ENCODE data around the gene RAB11A.

Gene RAB11A

DNA sequence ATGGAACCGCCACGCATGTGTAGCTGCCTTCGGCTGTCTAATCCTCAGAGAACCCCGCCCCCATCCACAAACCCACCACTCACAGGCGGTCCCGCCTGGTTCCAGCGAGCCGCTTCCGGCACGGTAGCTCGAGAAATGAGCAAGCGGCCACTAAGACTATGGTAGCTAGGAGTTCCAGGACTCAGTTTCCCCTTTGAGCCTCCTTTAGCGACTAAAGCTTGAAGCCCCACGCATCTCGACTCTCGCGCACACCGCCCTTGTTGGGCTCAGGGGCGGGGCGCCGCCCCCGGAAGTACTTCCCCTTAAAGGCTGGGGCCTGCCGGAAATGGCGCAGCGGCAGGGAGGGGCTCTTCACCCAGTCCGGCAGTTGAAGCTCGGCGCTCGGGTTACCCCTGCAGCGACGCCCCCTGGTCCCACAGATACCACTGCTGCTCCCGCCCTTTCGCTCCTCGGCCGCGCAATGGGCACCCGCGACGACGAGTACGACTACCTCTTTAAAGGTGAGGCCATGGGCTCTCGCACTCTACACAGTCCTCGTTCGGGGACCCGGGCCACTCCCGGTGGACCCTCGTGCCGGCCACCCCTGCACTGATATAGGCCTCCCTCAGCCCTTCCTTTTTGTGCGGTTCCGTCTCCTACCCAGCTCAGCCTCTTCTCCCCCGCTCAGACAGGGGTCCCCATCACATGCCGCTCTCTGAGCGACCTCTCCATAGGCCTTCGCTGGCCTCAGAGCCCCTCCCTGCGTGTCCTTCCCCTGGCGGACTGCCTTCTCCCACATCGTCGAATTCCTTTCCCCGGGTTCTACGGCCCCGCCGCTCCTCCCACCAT is at the start of gene RAB11A:
TSS of gene RAB11A (plus strand) at position 366 of the 828 bp plus-strand sequence. CDS start at position 461, 95 bp downstream.
- DNase-seq (ENCODE audit: low read depth) = peak; percentile 92

DNA sequence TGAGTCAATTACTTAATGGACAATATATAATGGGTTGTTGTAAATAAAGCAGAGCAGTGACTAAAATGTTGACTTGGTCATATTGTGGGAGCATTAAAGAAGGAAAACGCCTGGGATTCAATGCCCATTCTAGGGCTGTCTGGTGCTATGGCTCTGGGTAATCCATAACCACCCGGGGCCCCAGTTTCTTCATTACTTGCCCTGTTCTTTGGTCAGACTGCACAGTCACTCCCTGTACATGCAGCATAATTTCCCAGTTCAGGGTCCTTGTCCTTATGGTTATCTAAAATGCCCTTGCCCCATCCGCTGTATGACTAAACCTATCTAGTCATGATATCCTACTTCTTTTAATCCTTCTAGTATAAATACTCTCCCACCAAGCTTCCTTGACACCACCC is 49.7 kb upstream of the RAB11A start:
- DNase-seq (ENCODE audit: low read depth) = no peak

DNA sequence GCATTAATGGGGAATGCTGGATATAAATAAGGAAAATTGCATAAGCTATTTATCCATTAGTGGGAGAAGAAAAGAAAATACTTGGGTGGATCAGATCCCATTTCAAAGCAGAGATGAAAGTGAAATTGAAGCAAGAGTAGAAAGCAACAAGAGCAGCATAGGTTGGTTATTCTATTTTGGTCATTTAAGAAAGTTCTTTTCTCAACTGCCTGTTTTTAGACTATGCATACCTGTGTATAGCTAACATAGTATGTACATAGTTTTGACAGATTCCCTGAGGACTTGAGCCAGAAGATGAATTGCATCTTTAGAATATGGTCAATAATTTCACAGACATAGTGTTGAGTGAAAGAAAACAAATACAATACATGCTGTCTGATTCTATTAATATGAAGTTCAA is 48.2 kb upstream of the RAB11A start:
- DNase-seq (ENCODE audit: low read depth) = no peak

DNA sequence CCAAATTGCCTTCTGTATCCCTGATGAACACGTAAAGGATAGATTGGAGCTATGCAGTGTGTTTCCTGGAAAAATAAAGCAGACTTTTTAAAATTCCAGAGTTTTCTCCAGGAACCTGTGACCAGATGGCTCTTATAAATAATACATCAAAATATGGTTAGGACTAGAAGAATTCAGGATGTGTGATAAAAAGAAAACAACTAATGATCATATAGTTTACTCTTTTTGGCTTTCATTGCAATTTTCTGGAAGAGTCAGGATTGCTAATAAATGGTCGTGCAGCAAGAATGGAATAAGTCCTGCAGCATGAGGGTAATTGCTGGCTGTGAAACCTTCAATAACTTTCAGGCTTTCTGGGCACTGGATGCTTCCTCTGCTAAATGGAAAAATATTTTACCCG is 47.0 kb upstream of the RAB11A start:
- DNase-seq (ENCODE audit: low read depth) = no peak

DNA sequence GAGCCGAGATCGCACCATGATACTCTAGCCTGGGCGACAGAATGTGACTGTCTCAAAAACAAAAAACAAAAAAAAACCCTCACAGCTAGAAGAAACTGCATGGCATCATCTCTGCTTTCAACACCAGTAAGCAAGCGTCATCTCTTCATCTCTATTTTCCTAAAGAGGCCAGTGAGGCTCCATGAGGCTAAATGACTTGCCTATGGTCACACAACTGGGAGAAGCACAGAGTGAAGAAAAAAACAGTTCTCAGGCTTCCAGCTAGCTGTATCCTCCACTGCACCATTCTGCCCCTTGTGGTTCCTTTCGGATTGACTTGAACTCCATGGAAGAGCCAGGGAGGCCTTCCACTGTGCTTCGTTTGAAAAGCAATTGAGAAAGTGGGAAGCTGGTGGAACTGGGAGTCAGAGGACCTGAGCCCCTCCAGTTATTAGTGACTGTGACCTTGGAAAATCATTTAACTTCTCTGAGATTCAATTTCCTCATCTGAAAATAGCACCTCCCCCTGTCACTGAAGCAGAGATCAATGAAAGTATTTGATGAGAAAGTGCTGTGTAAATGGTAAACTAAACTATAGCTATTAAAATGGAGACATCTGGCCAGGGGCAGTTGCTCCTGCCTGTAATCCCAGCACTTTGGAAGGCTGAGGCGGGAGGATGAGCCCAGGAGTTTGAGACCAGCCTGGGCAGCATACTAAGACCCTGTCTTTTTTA is 45.1 kb upstream of the RAB11A start:
- no peak for DNase-seq (ENCODE audit: low read depth)

DNA sequence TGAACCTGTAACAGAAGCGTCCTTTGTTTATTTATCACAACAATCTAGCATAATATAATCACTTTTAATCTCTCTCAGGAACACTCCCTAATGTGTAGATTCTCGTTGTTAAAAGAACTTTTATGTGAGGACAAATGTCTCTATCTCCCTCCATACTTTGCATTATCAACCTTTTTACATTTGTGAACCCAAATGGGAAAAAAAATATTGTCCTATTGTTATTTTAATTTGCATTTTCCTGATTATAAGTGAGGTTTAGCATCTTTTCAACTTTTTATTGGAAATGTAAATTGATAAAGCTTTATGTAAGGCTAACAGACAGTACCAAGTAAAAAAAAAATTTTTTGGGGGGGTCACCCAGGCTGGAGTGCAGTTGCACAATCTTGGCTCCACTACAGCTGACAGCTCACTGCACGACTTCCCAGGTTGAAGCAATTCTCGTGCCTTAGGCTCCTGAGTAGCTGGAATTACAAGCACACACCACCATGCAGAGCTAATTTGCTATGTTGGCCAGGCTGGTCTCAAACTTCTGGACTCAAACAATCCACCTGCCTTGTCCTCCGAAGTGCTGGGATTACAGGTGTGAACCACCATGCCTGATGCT is 44.2 kb upstream of the RAB11A start:
- DNase-seq (ENCODE audit: low read depth) = no peak

DNA sequence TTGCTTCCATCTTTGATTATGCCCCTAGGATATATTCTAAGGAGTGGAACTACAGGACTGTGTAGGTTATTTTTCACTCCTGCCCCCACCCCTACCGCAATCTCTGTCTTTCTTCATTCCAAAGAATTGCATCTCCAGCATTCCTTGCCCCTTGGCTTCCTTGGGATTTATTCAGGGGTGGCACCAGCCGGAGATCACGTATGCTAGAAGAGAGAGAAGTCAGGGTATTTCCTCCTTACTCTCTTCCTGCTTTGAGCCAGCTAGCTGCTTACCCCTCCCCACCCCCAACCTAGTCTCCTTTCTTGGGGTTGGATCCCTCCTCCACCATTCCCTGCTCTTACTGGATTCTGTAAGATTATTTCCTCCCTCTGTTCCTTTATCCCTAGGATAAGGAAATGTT is 42.2 kb upstream of the RAB11A start:
- no peak for DNase-seq (ENCODE audit: low read depth)

DNA sequence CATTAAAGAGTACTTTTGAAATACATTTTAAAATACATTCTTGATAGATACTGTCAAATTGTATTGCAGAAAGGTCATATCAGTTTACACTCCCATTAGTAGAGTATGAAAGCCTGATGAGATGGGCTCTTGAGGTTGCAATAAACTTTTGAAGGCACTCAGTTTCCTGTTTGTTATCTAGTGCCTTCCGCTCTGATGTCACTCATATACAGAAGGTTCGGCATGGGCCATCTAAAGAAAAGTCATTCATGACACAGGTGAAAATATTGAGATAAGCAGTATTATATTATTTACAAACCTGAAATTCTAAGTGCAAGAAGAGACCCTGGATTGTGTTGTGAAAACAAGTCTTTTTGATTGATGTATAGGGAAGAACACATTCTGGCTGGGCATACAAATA is 40.7 kb upstream of the RAB11A start:
- DNase-seq (ENCODE audit: low read depth) = no peak

DNA sequence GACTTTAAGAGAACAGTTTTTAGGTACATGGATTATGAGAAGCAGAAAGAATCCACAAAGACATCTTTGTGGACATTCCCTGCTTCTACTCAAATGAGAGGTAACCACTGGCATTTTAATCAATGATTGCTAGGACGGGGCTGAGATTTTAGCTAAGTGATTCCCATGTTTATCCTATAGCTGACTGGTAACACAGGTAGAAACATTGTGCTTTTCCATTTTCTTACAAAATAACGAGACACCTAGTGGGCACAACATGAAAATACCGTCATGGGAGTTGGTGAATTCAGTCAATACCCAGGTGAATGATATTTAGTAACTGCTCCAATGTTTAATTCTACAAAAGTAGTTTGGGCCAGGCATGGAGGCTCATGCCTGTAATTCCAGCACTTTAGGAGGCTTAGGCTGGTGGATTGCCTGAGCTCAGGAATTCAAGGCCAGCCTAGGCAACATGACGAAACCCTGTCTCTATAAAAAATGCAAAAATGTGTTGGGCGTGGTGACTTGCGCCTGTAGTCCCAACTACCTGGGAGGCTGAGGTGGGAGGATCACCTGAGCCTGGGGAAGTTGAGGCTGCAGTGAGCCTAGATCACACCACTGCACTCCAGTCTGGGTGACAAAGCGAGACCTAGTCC is 40.0 kb upstream of the RAB11A start:
- no peak for DNase-seq (ENCODE audit: low read depth)

DNA sequence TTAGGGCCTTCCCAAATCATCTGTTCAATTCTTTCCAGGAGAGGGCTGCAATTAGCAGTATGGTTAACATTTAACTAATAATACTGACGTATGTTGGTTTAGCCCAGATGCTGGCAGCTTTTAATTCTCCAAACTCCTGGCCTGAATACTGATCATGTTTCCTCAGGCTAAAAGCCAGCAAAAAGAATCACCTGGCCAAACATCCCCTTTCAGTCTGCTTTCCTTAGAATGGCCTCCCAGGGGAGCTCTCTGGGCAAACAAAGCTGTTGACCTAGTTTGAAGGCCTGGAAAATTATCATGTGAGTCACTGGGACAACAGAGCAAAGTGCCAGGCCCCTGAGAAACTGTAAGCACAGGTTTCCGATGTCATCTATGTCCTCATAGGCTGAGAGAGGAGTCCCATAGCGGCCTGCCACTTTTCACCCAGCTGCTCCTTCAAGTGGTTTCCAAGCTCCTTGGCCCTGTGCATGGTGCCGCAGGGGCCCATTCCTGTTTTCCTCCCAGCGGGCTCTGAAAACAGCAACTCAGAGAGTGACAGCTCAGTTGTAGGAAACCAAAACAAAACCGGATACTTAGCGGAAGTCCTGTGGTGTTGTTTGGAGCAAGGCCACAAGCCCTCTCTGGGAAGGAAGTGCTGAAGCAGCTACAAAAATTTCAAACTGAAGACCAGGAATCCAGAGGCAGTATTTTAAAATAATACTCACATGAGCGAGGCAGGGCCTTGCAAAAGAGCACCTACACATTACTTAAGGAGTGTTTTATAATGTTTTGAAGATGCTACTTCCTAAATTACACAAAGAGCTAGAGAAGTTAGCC is 36.5 kb upstream of the RAB11A start:
- DNase-seq (ENCODE audit: low read depth) = peak; percentile 25

DNA sequence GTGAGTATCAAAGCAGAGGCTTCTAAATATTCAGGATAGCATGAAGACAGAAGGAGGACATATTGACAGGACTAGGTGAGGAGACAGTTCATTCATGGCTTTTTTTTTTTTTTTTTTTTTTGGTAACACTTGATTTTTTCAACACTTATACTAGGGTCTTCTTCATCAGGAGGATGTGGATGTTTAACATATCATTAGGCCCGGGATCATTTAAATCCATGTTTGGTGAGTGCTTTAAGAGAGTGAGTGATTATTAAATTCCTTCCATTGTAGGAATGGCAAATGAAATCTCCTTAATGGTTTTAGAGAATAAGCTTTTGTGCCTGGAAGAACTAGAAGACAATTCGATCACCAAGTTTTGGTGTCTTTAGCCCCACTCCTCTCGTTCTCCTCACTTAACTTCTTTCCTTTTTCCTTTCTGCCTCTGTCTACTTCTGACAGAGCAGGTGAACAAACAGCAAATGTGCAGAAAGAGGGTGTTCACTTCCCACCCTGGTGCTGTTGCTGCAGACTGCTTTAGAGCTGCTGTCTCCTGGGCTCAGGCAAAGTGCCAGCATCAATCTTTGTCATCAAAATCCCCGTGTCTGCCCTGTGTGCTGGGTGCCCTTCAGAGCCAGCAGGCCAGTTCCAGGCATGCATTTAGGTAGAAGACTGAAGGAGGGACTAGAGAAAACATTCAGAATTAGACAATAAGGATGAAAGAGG is 35.6 kb upstream of the RAB11A start:
- DNase-seq (ENCODE audit: low read depth) = no peak

DNA sequence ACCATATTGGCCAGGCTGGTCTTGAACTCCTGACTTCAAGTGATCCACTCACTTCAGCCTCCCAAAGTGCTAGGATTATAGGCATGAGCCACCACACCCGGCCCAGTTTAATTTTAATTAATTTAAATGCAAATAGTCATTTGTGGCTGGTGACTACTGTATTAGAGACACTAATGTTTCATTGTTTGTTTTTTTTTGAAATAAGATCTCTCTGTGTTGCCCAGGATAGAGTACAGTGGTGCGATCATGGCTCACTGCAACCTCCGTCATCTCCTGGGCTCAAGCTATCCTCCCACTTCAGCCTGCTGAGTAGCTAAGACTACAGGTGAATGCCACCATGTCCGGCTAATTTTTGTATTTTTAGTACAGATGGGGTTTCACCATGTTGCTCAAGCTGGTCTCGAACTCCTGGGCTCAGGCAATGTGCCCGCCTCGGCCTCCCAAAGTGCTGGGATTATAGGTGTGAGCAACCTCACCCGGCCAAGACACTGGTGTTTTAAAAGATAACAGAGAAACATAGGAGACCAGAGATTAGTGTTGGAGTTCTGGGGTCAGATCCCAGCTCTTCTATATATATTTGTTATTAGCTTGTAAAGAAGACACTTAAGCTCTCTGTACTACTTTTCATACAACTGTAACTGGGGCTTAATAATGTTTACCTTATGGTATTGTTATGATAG is 34.5 kb upstream of the RAB11A start:
- no peak for DNase-seq (ENCODE audit: low read depth)

DNA sequence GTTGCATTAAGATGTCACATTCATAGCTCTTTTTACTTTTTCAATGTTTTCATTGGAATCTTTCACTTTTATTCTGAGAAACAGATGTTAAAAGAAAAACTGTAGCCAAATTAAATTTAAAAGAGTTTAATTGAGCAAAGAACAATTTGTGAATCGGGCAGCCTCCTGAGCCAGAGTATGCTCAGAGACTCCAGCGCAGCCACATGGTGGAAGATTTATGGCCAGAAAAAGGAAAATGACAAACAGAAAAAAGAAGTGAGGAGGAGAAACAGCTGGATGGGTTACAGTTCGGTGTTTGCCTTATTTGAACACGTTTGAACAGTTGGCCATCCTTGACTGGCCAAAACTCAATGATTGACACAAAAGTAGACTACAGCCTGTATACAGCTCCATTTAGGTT is 33.8 kb upstream of the RAB11A start:
- DNase-seq (ENCODE audit: low read depth) = no peak

DNA sequence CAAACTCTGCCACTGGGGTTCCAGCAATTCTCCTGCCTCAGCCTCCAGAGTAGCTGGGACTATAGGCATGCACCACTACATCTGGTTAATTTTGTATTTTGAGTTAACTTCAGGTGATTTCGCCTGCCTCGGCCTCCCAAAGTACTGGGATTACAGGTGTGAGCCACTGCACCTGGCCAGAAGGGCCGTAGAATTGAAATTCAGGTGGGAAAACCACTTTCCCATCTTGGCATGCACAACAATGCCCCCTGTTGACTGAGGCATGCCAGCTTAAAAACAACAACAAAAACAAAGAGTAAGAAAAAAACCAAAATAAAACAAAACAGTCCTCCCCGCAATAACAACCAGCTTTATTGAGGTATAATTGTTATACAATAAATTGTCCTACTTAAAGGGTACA is 32.6 kb upstream of the RAB11A start:
- DNase-seq (ENCODE audit: low read depth) = no peak

DNA sequence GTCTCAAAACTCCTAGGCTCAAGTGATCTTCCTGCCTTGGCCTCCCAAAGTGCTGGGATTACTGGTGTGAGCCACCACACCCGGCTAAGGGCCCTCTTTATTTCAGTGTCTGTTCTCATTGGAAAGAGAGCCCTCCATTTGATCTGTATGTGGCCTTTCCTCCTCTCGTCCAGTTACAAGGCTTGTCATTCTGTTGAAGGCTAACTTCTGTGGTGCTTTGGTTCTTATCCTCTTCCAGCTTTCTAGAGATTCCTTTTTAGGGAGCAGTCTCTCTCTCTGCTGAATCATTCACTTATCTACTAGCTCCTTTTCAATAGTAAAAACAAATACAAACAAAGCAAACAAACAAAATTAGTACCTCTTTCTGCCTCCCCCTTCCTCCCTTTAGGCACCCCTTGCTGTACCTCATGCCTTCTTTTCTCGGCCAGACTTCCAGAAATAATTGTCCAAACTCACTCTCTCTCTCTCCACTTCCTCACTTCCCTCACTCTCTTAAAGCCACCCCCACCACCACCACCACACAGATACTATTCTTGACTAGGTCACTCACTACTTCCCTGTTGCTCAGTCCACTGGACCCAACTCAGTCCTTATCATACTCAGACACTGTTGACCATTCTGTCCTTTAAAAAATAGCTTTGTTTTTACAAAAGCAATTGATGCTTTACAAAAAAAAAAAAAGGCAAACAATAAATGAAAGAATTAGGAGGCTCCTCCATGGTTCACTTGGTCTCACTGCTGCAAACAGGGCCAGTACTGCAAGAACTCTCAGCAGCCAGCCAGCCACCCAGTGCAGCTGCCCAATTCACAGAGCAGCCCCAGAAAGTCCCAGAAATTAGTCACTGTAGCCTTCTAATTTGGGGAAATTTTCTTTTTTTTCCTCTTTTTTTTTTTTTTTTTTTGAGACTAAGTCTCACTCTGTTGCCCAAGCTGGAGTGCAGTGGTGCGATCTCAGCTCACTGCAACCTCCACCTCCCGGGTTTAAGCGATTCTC is 31.7 kb upstream of the RAB11A start:
- DNase-seq (ENCODE audit: low read depth) = no peak

DNA sequence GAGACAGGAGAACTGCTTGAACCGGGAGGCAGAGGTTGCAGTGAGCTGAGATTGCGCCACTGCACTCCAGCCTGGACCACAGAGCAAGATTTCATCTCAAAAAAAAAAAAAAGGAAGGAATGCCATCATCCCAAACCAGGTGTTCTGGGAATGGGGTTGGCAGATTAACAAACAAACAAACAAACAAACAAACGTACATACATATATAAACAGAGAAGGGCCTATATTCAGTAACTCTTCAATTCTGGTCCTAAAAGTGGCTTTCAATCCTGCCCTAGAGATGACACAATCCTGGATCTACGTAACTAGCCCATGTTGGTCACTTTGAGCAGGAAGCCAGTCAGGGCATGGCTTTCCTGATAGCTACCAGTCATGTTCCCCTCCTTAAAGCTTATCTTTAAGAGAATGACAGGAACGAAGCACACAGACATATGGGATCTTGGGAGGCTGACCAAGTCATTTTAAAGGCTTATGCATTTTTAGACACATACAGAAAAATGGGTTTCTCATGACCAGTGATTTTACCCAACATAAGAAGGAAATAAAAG is 29.9 kb upstream of the RAB11A start:
- DNase-seq (ENCODE audit: low read depth) = no peak

DNA sequence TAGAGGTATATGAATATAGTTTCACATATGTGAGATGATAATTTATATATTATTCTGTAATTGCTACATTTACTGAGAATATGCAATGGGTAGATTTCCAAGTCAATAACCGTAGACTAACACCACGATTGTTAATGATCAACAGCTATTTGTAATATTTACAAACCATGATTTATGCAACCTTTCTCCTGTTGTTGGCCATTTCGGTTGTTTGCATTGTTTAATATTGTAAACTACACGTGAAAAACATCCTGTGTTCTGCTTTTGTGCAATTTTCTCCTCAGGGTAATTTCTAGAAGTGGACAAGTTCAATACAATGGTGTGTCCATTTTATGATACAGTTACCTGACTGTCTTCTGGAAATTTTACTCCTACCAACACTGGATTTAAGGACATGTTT is 29.3 kb upstream of the RAB11A start:
- no peak for DNase-seq (ENCODE audit: low read depth)

DNA sequence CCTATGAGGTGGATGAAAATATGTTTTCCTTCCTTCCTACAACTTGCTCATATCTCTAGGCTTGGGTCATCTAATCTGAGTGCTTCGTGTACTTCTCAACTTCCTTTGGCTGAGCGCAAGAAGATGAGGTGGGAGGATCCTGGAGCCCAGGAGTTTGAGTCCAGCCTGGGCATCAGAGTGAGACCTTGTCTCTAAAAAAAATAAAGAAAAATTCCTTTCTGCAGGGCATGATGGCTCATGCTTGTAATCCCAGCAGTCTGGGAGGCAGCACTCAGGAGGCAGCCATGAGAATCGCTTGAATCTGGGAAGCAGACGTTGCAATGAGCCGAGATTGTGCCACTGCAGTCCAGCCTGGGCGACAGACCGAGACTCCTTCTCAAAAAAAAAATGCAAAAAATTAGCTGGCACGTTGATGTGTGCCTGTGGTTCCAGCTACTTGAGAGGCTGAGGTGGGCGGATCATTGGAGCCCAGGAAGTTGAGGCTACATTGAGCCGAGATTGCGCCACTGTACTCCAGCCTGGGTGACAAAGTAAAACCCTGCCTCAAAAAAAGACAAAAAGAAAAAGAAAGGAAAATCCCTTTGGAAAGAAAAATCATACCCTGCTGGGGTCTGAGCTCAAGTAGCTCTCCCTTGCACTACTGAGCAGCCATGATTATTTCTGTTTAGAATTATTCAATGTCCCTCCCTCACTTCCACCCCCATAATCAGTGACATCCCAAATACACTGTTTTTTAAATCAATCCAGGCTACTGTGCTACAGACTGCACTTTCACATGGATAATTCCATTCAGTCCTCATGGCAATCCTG is 28.0 kb upstream of the RAB11A start:
- DNase-seq (ENCODE audit: low read depth) = no peak

Measured in stimulated activated CD8-positive, alpha-beta memory T cell treated with anti-CD3 and anti-CD28 coated beads, Interleukin-12 subunit alpha, Interleukin-12 subunit beta, amount 100 ng/mL, for 1 hour (primary cell).